Bone marrow (tissue), 2 donors: ENCODE measurements around the gene NGF.

Experiments used
- DNase-seq, 2 donors: peaks; one replicate each; lab custom pipeline; 2025; lab: John Stamatoyannopoulos, UW

Gene NGF

GRCh38 chr1:115281143-115281542 is 56.9 kb downstream of the NGF start:
- DNase-seq, result no peak

GRCh38 chr1:115280064-115280463 is 58.0 kb downstream of the NGF start:
- DNase-seq, result no peak

GRCh38 chr1:115278211-115278610 is 59.8 kb downstream of the NGF start:
- DNase-seq, result no peak

GRCh38 chr1:115277276-115277675 is 60.8 kb downstream of the NGF start:
- DNase-seq, result no peak

GRCh38 chr1:115275216-115275615 is 62.8 kb downstream of the NGF start:
- DNase-seq, result no peak

- no peak for DNase-seq
Measured at GRCh38 chr1:115274467-115274866, 63.6 kb downstream of the NGF start.

GRCh38 chr1:115266729-115267421 is 71.2 kb downstream of the NGF start:
- no peak for DNase-seq

GRCh38 chr1:115265099-115265498 is 73.0 kb downstream of the NGF start:
- no peak for DNase-seq

- DNase-seq, result no peak
Measured at GRCh38 chr1:115262886-115263285, 75.2 kb downstream of the NGF start.

GRCh38 chr1:115261496-115261895 is 76.6 kb downstream of the NGF start:
- DNase-seq, result no peak

GRCh38 chr1:115258302-115258866 is 79.7 kb downstream of the NGF start:
- DNase-seq, result no peak

- no peak for DNase-seq
Measured at GRCh38 chr1:115257591-115257990, 80.5 kb downstream of the NGF start.

- DNase-seq, result no peak
Measured at GRCh38 chr1:115255154-115255553, 82.9 kb downstream of the NGF start.

GRCh38 chr1:115252585-115252984 is 85.5 kb downstream of the NGF start:
- DNase-seq, result no peak

GRCh38 chr1:115251856-115252255 is 86.2 kb downstream of the NGF start:
- DNase-seq, result no peak

- DNase-seq, result no peak
Measured at GRCh38 chr1:115251340-115251748, 86.7 kb downstream of the NGF start.

- DNase-seq, result no peak
Measured at GRCh38 chr1:115246526-115246925, 91.5 kb downstream of the NGF start.

- no peak for DNase-seq
Measured at GRCh38 chr1:115245227-115245626, 92.8 kb downstream of the NGF start.

- DNase-seq, result no peak
Measured at GRCh38 chr1:115242543-115242942, 95.5 kb downstream of the NGF start.

GRCh38 chr1:115241309-115241708 is 96.7 kb downstream of the NGF start:
- no peak for DNase-seq

GRCh38 chr1:115240297-115240696 is 97.8 kb downstream of the NGF start:
- DNase-seq, result no peak

- no peak for DNase-seq
Measured at GRCh38 chr1:115239426-115239825, 98.6 kb downstream of the NGF start.

GRCh38 chr1:115239148-115239422 is 99.0 kb downstream of the NGF start:
- no peak for DNase-seq
